SK-N-SH (cell line): Measurements from ENCODE around the gene SH3TC1. TPM values are rescaled to one million over a fixed set of nuclear protein-coding genes. Genes with fewer than 3 reads are reported as not detected.

Experiments used
- CTCF ChIA-PET: fragments of 300-600, 350-600 bp; formaldehyde crosslinking; extraction: SDS; loops from one replicate; lab custom pipeline; 2021; lab: Yijun Ruan, JAX
- POLR2A ChIA-PET: fragments of 350-600 bp; sonication (Branson Sonifier 250); formaldehyde crosslinking; extraction: SDS; loops from one replicate; lab custom pipeline; 2020; ENCODE audit warnings: antibody characterized with exemption, inconsistent platforms; lab: Yijun Ruan, JAX
- DNase-seq: peaks from one replicate; pipeline ENCODE4 v3.0.0; 2012
- H2AFZ ChIP-seq: fragments of 200-600 bp; sonication (generic); 2 replicates; pipeline ENCODE4 v1.8.1; 2016; ENCODE audit warnings: antibody characterized with exemption, mild to moderate bottlenecking, low read depth
- H3F3A ChIP-seq: fragments of 200-600 bp; sonication (generic); replicated peaks from 2 replicates; pipeline ENCODE3; 2016; ENCODE audit warnings: antibody characterized with exemption, mild to moderate bottlenecking; ENCODE audit not compliant: insufficient read depth
- H3K27ac ChIP-seq, 2 experiments: fragments of 200-500 bp in 1 of 2; fragments of 200-600 bp in 1 of 2; sonication (Bioruptor generic) in 1 of 2; sonication (generic), shearing (Covaris generic) in 1 of 2; 2 replicates each; pipeline versions ENCODE4 v1.5.1 to v1.6.1; 2014 to 2016; ENCODE audit warnings: low read depth in 2 of 2, inconsistent platforms in 1 of 2, low read length in 1 of 2, mild to moderate bottlenecking in 1 of 2, mixed read lengths in 1 of 2
- H3K27me3 ChIP-seq: fragments of 200-600 bp; sonication (generic), shearing (Covaris generic); 2 replicates; pipeline ENCODE4 v1.6.1; 2016; ENCODE audit warnings: mixed run types; ENCODE audit not compliant: insufficient read depth
- H3K36me3 ChIP-seq, 2 experiments: fragments of 200-500 bp in 1 of 2; fragments of 200-600 bp in 1 of 2; sonication (Bioruptor generic) in 1 of 2; sonication (generic) in 1 of 2; replicated peaks in 1 of 2; 2 replicates each; pipeline versions ENCODE3 to v1.5.1; 2014 to 2016; ENCODE audit warnings: low read length in 1 of 2, mild to moderate bottlenecking in 1 of 2; ENCODE audit not compliant: insufficient read depth in 2 of 2, control insufficient read depth in 1 of 2
- H3K4me1 ChIP-seq, 2 experiments: fragments of 200-500 bp in 1 of 2; fragments of 200-600 bp in 1 of 2; sonication (Bioruptor generic) in 1 of 2; sonication (generic), shearing (Covaris generic) in 1 of 2; 2 replicates each; pipeline versions ENCODE4 v1.5.1 to v1.6.1; 2014 to 2016; ENCODE audit warnings: low read depth in 1 of 2, low read length in 1 of 2, mixed run types in 1 of 2; ENCODE audit not compliant: insufficient read depth in 2 of 2, control insufficient read depth in 1 of 2
- H3K4me2 ChIP-seq: fragments of 200-600 bp; sonication (generic), shearing (Covaris generic); 2 replicates; pipeline ENCODE4 v1.6.1; 2017; ENCODE audit warnings: mixed run types
- H3K4me3 ChIP-seq, 2 experiments: fragments of 200-500 bp in 1 of 2; fragments of 200-600 bp in 1 of 2; sonication (Bioruptor generic) in 1 of 2; sonication (generic), shearing (Covaris generic) in 1 of 2; 2 replicates each; pipeline versions ENCODE4 v1.5.1 to v1.8.1; 2014 to 2016; ENCODE audit warnings: low read depth in 2 of 2, inconsistent platforms in 1 of 2, low read length in 1 of 2, mild to moderate bottlenecking in 1 of 2, mixed read lengths in 1 of 2, moderate library complexity in 1 of 2
- H3K79me2 ChIP-seq: fragments of 200-600 bp; sonication (generic); 2 replicates; pipeline ENCODE4 v1.8.1; 2017; ENCODE audit warnings: mild to moderate bottlenecking; ENCODE audit not compliant: insufficient read depth
- H3K9ac ChIP-seq: fragments of 200-600 bp; sonication (generic); 2 replicates; pipeline ENCODE4 v1.6.1; 2017; ENCODE audit warnings: mixed run types
- H3K9me2 ChIP-seq: fragments of 200-600 bp; sonication (generic); 2 replicates; pipeline ENCODE4 v1.6.1; 2017; ENCODE audit warnings: mixed run types
- H3K9me3 ChIP-seq: fragments of 200-600 bp; sonication (generic); 2 replicates; pipeline ENCODE4 v1.6.1; 2017; ENCODE audit warnings: mixed run types, mild to moderate bottlenecking, moderate library complexity
- H4K20me1 ChIP-seq: fragments of 200-600 bp; sonication (generic); 2 replicates; pipeline ENCODE4 v1.6.1; 2017; ENCODE audit warnings: mild to moderate bottlenecking, mixed run types; ENCODE audit not compliant: insufficient read depth
- ELF1 ChIP-seq: IDR thresholded peaks from 2 replicates; pipeline ENCODE4 v1.4.0; 2012
- EP300 ChIP-seq, 2 experiments: IDR thresholded peaks; 2 replicates each; pipeline versions ENCODE4 v1.4.0 to v1.6.1; 2012; ENCODE audit warnings: borderline replicate concordance in 1 of 2, low read depth in 1 of 2, low read length in 1 of 2
- EZH2phosphoT487 ChIP-seq: fragments of 200-600 bp; sonication (generic); IDR thresholded peaks from 2 replicates; pipeline ENCODE4 v1.6.1; 2017; ENCODE audit warnings: low read depth, mixed run types, mild to moderate bottlenecking, antibody characterized with exemption, moderate library complexity, borderline replicate concordance
- FOXM1 ChIP-seq: IDR thresholded peaks from 2 replicates; pipeline ENCODE4 v1.4.0; 2012; ENCODE audit warnings: low read depth, mild to moderate bottlenecking
- GATA2 ChIP-seq: sonication (generic); formaldehyde crosslinking; IDR thresholded peaks from 2 replicates; pipeline ENCODE4 v1.5.0; 2020; ENCODE audit warnings: mild to moderate bottlenecking, missing genetic modification reagents
- IRF3 ChIP-seq: fragments of 150-350 bp; IDR thresholded peaks from 2 replicates; pipeline ENCODE4 v1.6.1; 2016; ENCODE audit warnings: mild to moderate bottlenecking, low read depth, low read length
- MAX ChIP-seq: IDR thresholded peaks from 2 replicates; pipeline ENCODE4 v1.4.0; 2012; ENCODE audit warnings: low read depth
- MEF2A ChIP-seq: IDR thresholded peaks from 2 replicates; pipeline ENCODE4 v1.4.0; 2012; ENCODE audit warnings: low read depth, borderline replicate concordance
- NFIC ChIP-seq: IDR thresholded peaks from 2 replicates; pipeline ENCODE4 v1.4.0; 2012; ENCODE audit warnings: borderline replicate concordance
- POLR2AphosphoS5 ChIP-seq: IDR thresholded peaks from 2 replicates; pipeline ENCODE4 v1.6.1; 2012; ENCODE audit warnings: low read depth, low read length
- RCOR1 ChIP-seq: fragments of 150-350 bp; IDR thresholded peaks from 2 replicates; pipeline ENCODE4 v1.6.1; 2017; ENCODE audit warnings: antibody characterized with exemption, low read length
- RFX5 ChIP-seq: IDR thresholded peaks from 2 replicates; pipeline ENCODE4 v1.6.1; 2012; ENCODE audit warnings: mild to moderate bottlenecking, improper control_type of control experiment, low read length
- RXRA ChIP-seq: IDR thresholded peaks from 2 replicates; pipeline ENCODE4 v1.4.0; 2012; ENCODE audit warnings: low read depth, mild to moderate bottlenecking, borderline replicate concordance
- TAF1 ChIP-seq: IDR thresholded peaks from 2 replicates; pipeline ENCODE4 v1.6.1; 2012; ENCODE audit warnings: low read depth, mild to moderate bottlenecking, low read length, moderate library complexity, borderline replicate concordance
- YY1 ChIP-seq: IDR thresholded peaks from 2 replicates; pipeline ENCODE4 v1.4.0; 2012; ENCODE audit warnings: low read depth, mild to moderate bottlenecking
- WGBS: methylation state at CpG from one replicate; pipeline ENCODE4 v1.1.6; 2017; ENCODE audit warnings: low lambda C conversion rate; 5-methylcytosine and 5-hydroxymethylcytosine counted together
- polyA plus RNA-seq, 3 experiments: library from polyadenylated mRNA; depleted of rRNA; stranded (reverse); fragments of >200 nt; gene quantifications; 2 replicates each; pipeline ENCODE4 v1.2.3, GENCODE V29; 2012
- TF ChIP-seq, protein P1 (sequence below): IDR thresholded peaks from 2 replicates; pipeline ENCODE4; 2012
- TF ChIP-seq, protein P2 (sequence below): IDR thresholded peaks from 2 replicates; pipeline ENCODE4 v1.4.0; 2012; ENCODE audit warnings: low read depth, borderline replicate concordance

SH3TC1 gene
- polyA plus RNA-seq, 1 of the 3 experiments (the other 2 are of a cell fraction): 2.7 TPM

DNA sequence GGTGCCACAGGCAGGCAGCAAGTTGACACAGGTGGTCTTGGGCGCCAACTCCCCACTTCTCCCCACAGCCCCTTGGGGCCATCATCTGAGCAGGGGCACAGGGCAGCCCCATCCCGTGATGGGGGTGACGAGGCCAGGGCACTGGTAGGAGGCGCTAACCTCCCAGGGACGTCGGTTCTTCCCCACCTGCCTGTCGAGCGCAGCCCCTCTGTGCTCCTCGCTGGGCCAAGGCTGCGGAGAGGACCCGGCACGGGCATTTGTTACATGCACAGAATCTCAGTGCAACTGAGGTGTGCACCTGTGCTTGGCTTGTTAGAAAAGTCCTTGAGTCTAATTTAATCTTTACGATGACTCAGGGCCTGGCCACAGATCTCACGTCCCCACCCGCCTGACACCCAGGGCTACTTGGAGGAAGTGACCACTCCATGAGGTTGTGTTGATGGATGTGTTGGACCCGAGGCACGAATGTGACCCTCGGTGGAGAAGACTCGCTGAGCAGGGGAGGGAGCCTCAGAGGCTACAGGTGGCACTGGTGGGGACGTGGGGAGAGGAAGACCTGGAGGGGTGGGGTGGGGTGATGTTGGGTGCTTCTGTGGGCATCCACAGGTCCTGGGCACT lies 3.1 kb upstream of the SH3TC1 start:
- H3F3A ChIP-seq: no peaks in the 10 kb centered on the region
- H3K36me3 ChIP-seq: no peaks in the 10 kb centered on the region
- no peak overlapping the region for H3K27ac ChIP-seq
- no peaks in the 10 kb centered on the region for H4K20me1 ChIP-seq
- WGBS: 70% methylated on average over 7 of the region's 20 CpGs
- ChIA-PET CTCF (interaction anchor here (1.5 to 4.7 kb wide), 3 partner anchors 19 to 207 kb away, joined by 3 to 29 read pairs (median 24); no protein-coding TSS in a partner anchor), POLR2A (no interaction called here)
- no peaks in the 10 kb centered on the region for H3K9me2 ChIP-seq
- H3K4me2 ChIP-seq: no peak overlapping the region
- no peaks in the 10 kb centered on the region for H3K79me2 ChIP-seq
- H3K4me1 ChIP-seq: peaks cover 13 to 40% of the 10 kb centered on the region in 2 experiments; a peak in 2 of 4 replicates
- H3K4me3 ChIP-seq: no peak overlapping the region
- H3K9me3 ChIP-seq: no peaks in the 10 kb centered on the region
- no peaks in the 10 kb centered on the region for H3K27me3 ChIP-seq
- H3K9ac ChIP-seq: no peak overlapping the region
- no peak for DNase-seq
- TF ChIP-seq RXRA (no peak), ELF1 (no peak), GATA2 (CRISPR knock-in tag) (no peak), EP300 (IDR thresholded peaks at IDR 0.05; ENCODE audit: borderline replicate concordance in 1 of 2, low read depth in 1 of 2, low read length in 1 of 2) (no peak), MEF2A (no peak), RCOR1 (no peak), EZH2phosphoT487 (no peak), POLR2AphosphoS5 (no peak), YY1 (no peak), TAF1 (no peak)
- TF ChIP-seq, protein P1, sequence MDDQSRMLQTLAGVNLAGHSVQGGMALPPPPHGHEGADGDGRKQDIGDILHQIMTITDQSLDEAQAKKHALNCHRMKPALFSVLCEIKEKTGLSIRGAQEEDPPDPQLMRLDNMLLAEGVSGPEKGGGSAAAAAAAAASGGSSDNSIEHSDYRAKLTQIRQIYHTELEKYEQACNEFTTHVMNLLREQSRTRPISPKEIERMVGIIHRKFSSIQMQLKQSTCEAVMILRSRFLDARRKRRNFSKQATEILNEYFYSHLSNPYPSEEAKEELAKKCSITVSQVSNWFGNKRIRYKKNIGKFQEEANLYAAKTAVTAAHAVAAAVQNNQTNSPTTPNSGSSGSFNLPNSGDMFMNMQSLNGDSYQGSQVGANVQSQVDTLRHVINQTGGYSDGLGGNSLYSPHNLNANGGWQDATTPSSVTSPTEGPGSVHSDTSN: no peak
- H2AFZ ChIP-seq: no peak overlapping the region

GRCh38 chr4:8197521-8197920 lies 1.6 kb upstream of the SH3TC1 start:
- no peaks in the 10 kb centered on the region for H4K20me1 ChIP-seq
- WGBS: 86% methylated on average over 12 of the region's 13 CpGs
- no peaks in the 10 kb centered on the region for H3K9me2 ChIP-seq
- no peaks in the 10 kb centered on the region for H3K9me3 ChIP-seq
- H3K36me3 ChIP-seq: no peaks in the 10 kb centered on the region
- no peak overlapping the region for H3K27ac ChIP-seq
- no peak overlapping the region for H3K4me2 ChIP-seq
- H3K79me2 ChIP-seq: no peaks in the 10 kb centered on the region
- no peak overlapping the region for H3K9ac ChIP-seq
- POLR2A ChIA-PET: interaction anchor here (0.7 kb wide), 1 partner anchor 21 kb away, joined by 3 read pairs; no protein-coding TSS in a partner anchor
- H3K4me1 ChIP-seq: peaks cover 13 to 56% of the 10 kb centered on the region in 2 experiments; a peak in 2 of 4 replicates
- H2AFZ ChIP-seq: no peak overlapping the region
- H3F3A ChIP-seq: no peaks in the 10 kb centered on the region
- H3K27me3 ChIP-seq: no peaks in the 10 kb centered on the region
- CTCF ChIA-PET: interaction anchor here (1.0 to 4.7 kb wide), 6 partner anchors 9 to 213 kb away, joined by 3 to 29 read pairs (median 4); no protein-coding TSS in a partner anchor
- no peak overlapping the region for H3K4me3 ChIP-seq
- no peak for DNase-seq
- TF ChIP-seq IRF3: no peak
- no peak for TF ChIP-seq RCOR1
- TF ChIP-seq MAX: no peak
- TF ChIP-seq RFX5: no peak
- no peak for TF ChIP-seq RXRA
- no peak for TF ChIP-seq EZH2phosphoT487
- no peak for TF ChIP-seq GATA2 (CRISPR knock-in tag)
- TF ChIP-seq, protein P2, sequence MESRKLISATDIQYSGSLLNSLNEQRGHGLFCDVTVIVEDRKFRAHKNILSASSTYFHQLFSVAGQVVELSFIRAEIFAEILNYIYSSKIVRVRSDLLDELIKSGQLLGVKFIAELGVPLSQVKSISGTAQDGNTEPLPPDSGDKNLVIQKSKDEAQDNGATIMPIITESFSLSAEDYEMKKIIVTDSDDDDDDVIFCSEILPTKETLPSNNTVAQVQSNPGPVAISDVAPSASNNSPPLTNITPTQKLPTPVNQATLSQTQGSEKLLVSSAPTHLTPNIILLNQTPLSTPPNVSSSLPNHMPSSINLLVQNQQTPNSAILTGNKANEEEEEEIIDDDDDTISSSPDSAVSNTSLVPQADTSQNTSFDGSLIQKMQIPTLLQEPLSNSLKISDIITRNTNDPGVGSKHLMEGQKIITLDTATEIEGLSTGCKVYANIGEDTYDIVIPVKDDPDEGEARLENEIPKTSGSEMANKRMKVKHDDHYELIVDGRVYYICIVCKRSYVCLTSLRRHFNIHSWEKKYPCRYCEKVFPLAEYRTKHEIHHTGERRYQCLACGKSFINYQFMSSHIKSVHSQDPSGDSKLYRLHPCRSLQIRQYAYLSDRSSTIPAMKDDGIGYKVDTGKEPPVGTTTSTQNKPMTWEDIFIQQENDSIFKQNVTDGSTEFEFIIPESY: no peak
- no peak for TF ChIP-seq NFIC
- TF ChIP-seq FOXM1: no peak
